ENCODE data around the gene RHOT2. TPM values are rescaled to one million over a fixed set of nuclear protein-coding genes. Genes with fewer than 3 reads are reported as not detected.

The RHOT2 gene
- total RNA-seq, 1 experiment from 2014 or later = 98.5 TPM

- no peak overlapping the region for H3K4me2 ChIP-seq (ENCODE audit: low read length)
- DNase-seq (ENCODE audit: low read depth, low spot score) = no peak
- RAD21 ChIA-PET (ENCODE audit: low non-redundant PET in 1 of 2, low total read pairs in 2 of 2, uncharacterized antibody in 2 of 2, unreplicated experiment in 2 of 2) = no interaction called here
Observed at GRCh38 chr16:700684-701584, 33.0 kb downstream of the RHOT2 start.

More at GRCh38 chr16:700684-701584, 33.0 kb downstream of the RHOT2 start:
- H3K36me3 ChIP-seq (ENCODE audit: control insufficient read depth in 1 of 2, insufficient read depth in 2 of 2, low read length in 2 of 2) = no peaks in the 10 kb centered on the region; a peak in 2 of 4 replicates
- no TSS peak for BruUV-seq (replicated peaks)
- peaks cover 38% of the 10 kb centered on the region for H3K79me2 ChIP-seq (ENCODE audit: insufficient read depth, low read length)
- intact Hi-C loops (cut with micrococcal nuclease) = no loop called here
- no peak for ATAC-seq
- H3K27ac ChIP-seq (ENCODE audit: low read depth, low read length) = no peak overlapping the region
- no peaks in the 10 kb centered on the region for H3K9me2 ChIP-seq (ENCODE audit: insufficient read depth)
- CTCF ChIA-PET = no interaction called here
- no peaks in the 10 kb centered on the region for H3K27me3 ChIP-seq (ENCODE audit: insufficient read depth, low read length)
- no peaks in the 10 kb centered on the region for H3K9me3 ChIP-seq (ENCODE audit: control insufficient read depth in 1 of 2, insufficient read depth in 1 of 2, low read depth in 1 of 2, low read length in 2 of 2)
- H2AFZ ChIP-seq (ENCODE audit: low read depth, low read length, poor library complexity, severe bottlenecking) = no peak overlapping the region
- no peak overlapping the region for H3K4me3 ChIP-seq (replicated peaks in 1 of 2; ENCODE audit: low read depth in 1 of 2, low read length in 2 of 2)
- no peak for TF ChIP-seq EZH2phosphoT487 (IDR thresholded peaks at IDR 0.05; ENCODE audit: borderline replicate concordance)
- TF ChIP-seq ZNF274 (IDR thresholded peaks at IDR 0.05; ENCODE audit: low read depth, low read length) = no peak
- no peak for TF ChIP-seq TCF7L2 (IDR thresholded peaks at IDR 0.05; ENCODE audit: borderline replicate concordance, extremely low read depth, insufficient read depth, insufficient read length)
- TF ChIP-seq CTCF (IDR thresholded peaks at IDR 0.05 in 2 of 3, conservative IDR thresholded peaks at IDR 0.05 in 1 of 3; ENCODE audit: borderline replicate concordance in 1 of 3, insufficient read depth in 1 of 3, low read depth in 2 of 3, low read length in 2 of 3) = no peak
- TF ChIP-seq MAX (IDR thresholded peaks at IDR 0.05) = no peak
- no peak for TF ChIP-seq SRF (IDR thresholded peaks at IDR 0.05; ENCODE audit: low read depth)
- TF ChIP-seq ZBTB33 (IDR thresholded peaks at IDR 0.05; ENCODE audit: extremely low read depth, insufficient replicate concordance, low read length) = no peak
- no peak for TF ChIP-seq EZH2 (IDR thresholded peaks at IDR 0.05)
- no peak for TF ChIP-seq YY1 (IDR thresholded peaks at IDR 0.05; ENCODE audit: extremely low read depth, insufficient replicate concordance, low read depth, low read length)
- no peak for TF ChIP-seq ATF3 (IDR thresholded peaks at IDR 0.05)
- no peak for TF ChIP-seq RAD21 (IDR thresholded peaks at IDR 0.05; ENCODE audit: low read depth)
- TF ChIP-seq CEBPB (IDR thresholded peaks at IDR 0.05; ENCODE audit: low read depth) = no peak
- TF ChIP-seq JUND (IDR thresholded peaks at IDR 0.05) = no peak
- no peak for TF ChIP-seq SIN3A (IDR thresholded peaks at IDR 0.05; ENCODE audit: low read depth)
- TF ChIP-seq POLR2AphosphoS5 (IDR thresholded peaks at IDR 0.05; ENCODE audit: low read depth, low read length) = no peak
- TF ChIP-seq FOSL1 (IDR thresholded peaks at IDR 0.05; ENCODE audit: low read depth) = no peak
- H3K4me1 ChIP-seq (ENCODE audit: control insufficient read depth in 1 of 2, insufficient read depth in 2 of 2, low read length in 2 of 2) = peaks cover 5 to 19% of the 10 kb centered on the region in 2 experiments
- POLR2A ChIA-PET = interaction anchor here (0.6 kb wide), 1 partner anchor 58 kb away, joined by 4 read pairs; no protein-coding TSS in a partner anchor
- no peak overlapping the region for H3K9ac ChIP-seq (ENCODE audit: low read length)
- no peaks in the 10 kb centered on the region for H4K20me1 ChIP-seq (ENCODE audit: insufficient read depth)

All from HCT116 (cell line).